ENCODE data around the gene TSHR.
"Not testable (repeated sequence)": the region's sequence is repeated elsewhere in the genome, so short reads cannot be mapped to it uniquely, and the experiment has no call there.

TSHR gene

GRCh38 chr14:80955416-80955941 lies at the start of gene TSHR:
TSS of gene TSHR (plus strand) at chr14:80955621. CDS start at chr14:80955681, 60 bp downstream.
- no peak for DNase-seq

- no peak for DNase-seq
These were observed 49.1 kb upstream of the TSHR start for GRCh38 chr14:80906336-80906735.

GRCh38 chr14:80906946-80907345 lies 48.5 kb upstream of the TSHR start:
- no peak for DNase-seq

- DNase-seq = not testable (repeated sequence)
These were observed 43.4 kb upstream of the TSHR start for GRCh38 chr14:80912013-80912412.

- no peak for DNase-seq
These were observed 35.8 kb upstream of the TSHR start for GRCh38 chr14:80919622-80920021.

GRCh38 chr14:80923368-80923767 lies 32.1 kb upstream of the TSHR start:
- DNase-seq = no peak

GRCh38 chr14:80924365-80925103 lies 30.9 kb upstream of the TSHR start:
- no peak for DNase-seq

GRCh38 chr14:80926397-80927082 lies 28.9 kb upstream of the TSHR start:
- no peak for DNase-seq

- no peak for DNase-seq
These were observed 28.1 kb upstream of the TSHR start for GRCh38 chr14:80927083-80927989.

GRCh38 chr14:80930095-80930494 lies 25.3 kb upstream of the TSHR start:
- peak; percentile 52 for DNase-seq

- DNase-seq = peak; percentile 90
These were observed 24.5 kb upstream of the TSHR start for GRCh38 chr14:80930836-80931389.

GRCh38 chr14:80933282-80933681 lies 22.1 kb upstream of the TSHR start:
- peak; percentile 41 for DNase-seq

GRCh38 chr14:80933686-80934085 lies 21.7 kb upstream of the TSHR start:
- no peak for DNase-seq

GRCh38 chr14:80940146-80940545 lies 15.3 kb upstream of the TSHR start:
- DNase-seq = peak; percentile 66

- peak; percentile 99 for DNase-seq
These were observed 13.9 kb upstream of the TSHR start, which contains the start of gene CEP128 for GRCh38 chr14:80941241-80942185. TSS of gene CEP128 (minus strand) at chr14:80941738.

- peak; percentile 30 for DNase-seq
These were observed 13.2 kb upstream of the TSHR start for GRCh38 chr14:80942191-80942600.

- DNase-seq = no peak
These were observed 10.4 kb upstream of the TSHR start for GRCh38 chr14:80944861-80945617.

- DNase-seq = no peak
These were observed 9.2 kb upstream of the TSHR start for GRCh38 chr14:80946187-80946586.

- no peak for DNase-seq
These were observed 8.6 kb upstream of the TSHR start for GRCh38 chr14:80946797-80947196.

- no peak for DNase-seq
These were observed 7.1 kb upstream of the TSHR start for GRCh38 chr14:80948291-80948690.

- no peak for DNase-seq
These were observed 3.9 kb upstream of the TSHR start for GRCh38 chr14:80951491-80951890.

Data from hematopoietic multipotent progenitor cell treated with erythropoietin and hydrocortisone succinate and interleukin-3 and kit ligand, for 4 days (in vitro differentiated cells).